Measurements from ENCODE around the gene HSD17B1.

DNA sequence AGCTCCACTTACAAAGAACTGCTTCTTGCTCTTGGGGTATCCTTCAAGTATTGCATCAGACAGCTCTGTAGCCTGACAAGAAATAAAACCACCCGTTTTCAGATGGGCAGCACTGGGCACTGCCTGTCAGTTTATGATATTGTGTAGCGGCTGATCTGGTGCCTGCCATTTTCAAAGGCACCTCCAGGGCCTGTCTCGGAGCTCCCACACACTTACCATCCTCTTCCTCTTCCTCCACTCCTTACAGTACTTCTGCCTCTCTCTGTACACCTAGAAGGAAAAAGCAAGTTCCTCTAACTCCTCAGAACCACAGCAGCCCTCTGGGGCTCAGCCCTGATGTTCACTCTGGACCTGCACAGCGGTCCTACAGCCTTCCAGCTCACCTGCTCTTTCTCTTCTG is 20.4 kb downstream of the HSD17B1 start:
- TF ChIP-seq, protein P1, sequence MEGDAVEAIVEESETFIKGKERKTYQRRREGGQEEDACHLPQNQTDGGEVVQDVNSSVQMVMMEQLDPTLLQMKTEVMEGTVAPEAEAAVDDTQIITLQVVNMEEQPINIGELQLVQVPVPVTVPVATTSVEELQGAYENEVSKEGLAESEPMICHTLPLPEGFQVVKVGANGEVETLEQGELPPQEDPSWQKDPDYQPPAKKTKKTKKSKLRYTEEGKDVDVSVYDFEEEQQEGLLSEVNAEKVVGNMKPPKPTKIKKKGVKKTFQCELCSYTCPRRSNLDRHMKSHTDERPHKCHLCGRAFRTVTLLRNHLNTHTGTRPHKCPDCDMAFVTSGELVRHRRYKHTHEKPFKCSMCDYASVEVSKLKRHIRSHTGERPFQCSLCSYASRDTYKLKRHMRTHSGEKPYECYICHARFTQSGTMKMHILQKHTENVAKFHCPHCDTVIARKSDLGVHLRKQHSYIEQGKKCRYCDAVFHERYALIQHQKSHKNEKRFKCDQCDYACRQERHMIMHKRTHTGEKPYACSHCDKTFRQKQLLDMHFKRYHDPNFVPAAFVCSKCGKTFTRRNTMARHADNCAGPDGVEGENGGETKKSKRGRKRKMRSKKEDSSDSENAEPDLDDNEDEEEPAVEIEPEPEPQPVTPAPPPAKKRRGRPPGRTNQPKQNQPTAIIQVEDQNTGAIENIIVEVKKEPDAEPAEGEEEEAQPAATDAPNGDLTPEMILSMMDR (conservative IDR thresholded peaks at IDR 0.05; ENCODE audit: low read depth, low read length), result no peak
- TF ChIP-seq RCOR1 (IDR thresholded peaks at IDR 0.05; ENCODE audit: insufficient replicate concordance, low read length), result no peak
- TF ChIP-seq POLR2A (IDR thresholded peaks at IDR 0.05; ENCODE audit: low read depth, low read length), result no peak
- no peak for TF ChIP-seq MAZ (IDR thresholded peaks at IDR 0.05; ENCODE audit: borderline replicate concordance, low read depth, low read length)
- TF ChIP-seq BHLHE40 (IDR thresholded peaks at IDR 0.05; ENCODE audit: low read depth, low read length), result no peak
- TF ChIP-seq CHD1 (IDR thresholded peaks at IDR 0.05; ENCODE audit: low read depth, low read length), result no peak
- TF ChIP-seq RFX5 (IDR thresholded peaks at IDR 0.05; ENCODE audit: low read depth, low read length), result no peak

Measured in IMR-90 (cell line).